Measurements from ENCODE around the gene ADAMTS6.
A peak's percentile ranks its signal among the peaks of the same experiment; 100 is the strongest.

ADAMTS6 gene

DNA sequence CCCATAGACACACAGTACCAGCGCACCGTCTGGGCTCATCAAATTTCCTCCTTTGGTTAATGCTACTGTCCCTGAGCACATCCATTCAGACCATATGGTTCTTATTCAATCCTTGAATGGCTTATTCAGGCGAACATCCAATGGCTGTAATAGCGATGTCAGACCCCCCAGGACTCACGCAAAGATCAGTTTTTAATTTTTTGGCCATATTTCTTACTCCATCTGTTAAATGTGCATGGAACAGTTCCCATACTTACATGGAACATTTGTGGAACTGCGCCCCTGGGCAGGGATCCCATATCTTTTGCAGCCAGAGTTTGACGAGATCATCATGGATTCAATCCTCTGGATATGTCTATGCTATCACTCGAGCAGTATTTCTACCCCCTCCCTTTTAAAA lies 213.2 kb downstream of the ADAMTS6 start:
- no peak for DNase-seq

DNA sequence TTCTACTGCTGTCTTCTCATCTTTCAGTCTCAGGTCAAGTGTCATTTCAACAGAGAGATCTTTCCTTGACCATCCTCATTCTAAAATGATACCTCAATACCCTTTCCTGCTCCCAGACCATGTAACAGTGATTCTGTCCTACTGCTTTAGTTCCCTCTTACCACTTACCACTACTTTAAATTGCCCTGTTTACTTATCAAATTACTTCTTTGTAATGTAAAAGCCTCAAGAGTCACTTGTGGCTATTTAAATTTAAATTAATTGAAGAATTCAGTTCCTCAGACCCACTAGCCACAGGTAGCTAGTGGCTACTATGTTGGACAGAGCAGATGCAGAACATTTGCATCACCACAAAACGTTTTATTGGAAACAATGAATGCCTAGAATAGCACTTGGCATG lies 217.3 kb downstream of the ADAMTS6 start:
- no peak for DNase-seq

DNA sequence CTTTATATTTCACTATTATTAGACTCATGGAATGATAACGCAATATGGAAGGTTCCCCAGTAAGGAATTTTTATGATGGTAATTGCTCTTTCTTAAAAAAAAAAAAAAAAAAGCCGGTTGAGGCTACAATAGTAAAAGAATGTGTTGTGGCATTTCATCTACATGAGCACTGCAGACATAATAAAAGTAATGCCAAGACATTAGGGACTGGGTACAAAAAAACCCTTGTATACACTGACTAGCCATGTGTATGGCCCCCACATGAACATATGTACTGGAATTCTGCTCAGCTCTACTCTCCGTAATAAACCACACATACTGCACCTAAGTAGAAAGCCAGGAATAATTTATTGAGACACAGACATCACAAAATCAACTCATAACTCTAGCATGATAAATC lies 218.4 kb downstream of the ADAMTS6 start:
- no peak for DNase-seq

DNA sequence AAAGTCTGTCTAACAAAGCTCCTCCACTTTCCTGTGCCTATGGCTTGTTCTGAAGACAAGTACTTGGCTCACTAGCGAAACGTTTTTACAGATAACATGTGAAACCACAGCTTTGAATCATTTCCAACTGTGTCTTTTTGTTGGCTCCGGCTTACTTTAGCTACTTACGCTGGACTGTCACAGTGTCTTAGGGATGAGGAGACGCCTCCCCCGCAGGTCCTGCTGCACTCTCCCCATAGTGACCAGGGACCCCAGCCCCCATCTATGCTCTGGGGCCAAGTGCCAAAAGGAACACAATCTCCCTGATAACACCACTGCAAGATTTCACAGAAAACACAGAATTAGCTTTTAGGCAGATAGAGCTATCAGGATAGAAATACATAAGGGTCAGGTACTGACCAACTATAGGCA lies 219.1 kb downstream of the ADAMTS6 start:
- DNase-seq: peak; percentile 24

DNA sequence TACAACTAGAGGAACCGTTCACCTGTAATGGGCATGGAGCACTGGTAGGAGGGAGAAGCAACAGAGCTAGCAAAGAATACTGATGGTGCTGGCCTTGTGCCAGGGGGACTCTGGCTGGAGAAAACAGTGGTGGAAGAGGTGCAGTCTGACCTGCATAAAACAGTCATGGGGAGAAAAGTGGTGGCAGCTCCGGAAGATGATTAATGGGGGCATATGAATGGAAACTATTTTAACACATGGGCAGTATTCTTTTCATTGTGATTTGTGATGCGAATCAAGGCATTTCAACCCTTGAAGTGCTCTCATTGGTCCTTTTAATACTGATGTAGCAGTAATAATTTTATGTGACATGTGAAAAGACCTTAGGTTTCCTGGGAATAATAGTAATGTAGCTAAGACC lies 219.6 kb downstream of the ADAMTS6 start:
- DNase-seq: no peak

DNA sequence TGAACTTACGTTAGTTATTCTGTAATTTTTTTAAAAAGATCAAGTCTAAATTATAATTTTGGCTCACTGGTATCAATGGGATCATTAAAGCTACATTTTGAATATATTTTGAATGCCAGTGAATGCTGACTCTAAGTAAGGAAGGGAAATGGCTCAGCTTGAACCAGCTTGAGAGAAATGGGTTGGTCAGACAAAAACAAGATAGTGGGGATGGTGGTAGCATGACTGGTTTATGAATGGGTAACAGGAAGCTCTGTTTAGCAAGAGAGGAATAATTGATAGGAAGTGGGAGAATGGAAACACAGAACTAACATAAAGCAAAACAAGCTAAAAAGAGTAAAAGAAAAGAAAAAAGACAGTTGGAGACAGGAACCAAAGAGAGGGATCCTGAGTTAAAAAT lies 220.2 kb downstream of the ADAMTS6 start:
- peak; percentile 12 for DNase-seq

DNA sequence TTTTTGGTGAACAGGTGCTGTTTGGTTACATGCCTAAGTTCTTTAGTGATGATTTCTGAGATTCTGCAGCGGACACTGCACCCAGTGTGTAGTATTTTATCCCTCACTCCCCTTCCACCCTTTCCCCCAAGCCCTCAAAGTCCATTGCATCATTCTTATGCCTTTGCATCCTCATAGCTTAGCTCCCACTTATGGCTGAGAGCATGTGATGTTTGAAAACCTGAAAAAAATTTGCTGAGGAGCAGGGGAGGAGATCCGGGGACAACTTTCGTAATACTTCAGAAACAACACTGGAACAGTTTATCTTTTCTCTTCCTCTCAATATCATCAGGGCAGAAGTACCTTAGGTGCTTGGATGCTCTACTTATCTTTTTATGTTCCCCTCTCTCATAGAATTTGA lies 226.4 kb downstream of the ADAMTS6 start:
- DNase-seq: no peak

DNA sequence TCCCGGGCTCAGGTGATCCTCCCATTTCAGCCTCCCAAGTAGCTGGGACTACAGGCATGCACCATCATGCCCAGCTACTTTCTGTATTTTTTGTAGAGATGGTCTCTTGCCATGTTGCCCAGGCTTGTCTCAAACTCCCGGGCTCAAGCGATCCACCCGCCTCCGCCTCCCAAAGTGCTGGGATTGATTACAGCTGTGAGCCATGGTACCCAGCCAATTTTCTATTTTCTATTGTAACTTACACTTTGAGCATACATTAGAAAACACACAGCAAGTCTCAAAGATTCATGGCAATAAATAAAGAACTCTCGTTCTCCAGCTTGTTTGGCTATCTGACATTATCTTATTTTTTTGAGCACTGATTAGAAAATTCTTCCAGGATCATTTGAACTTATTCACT lies 228.7 kb downstream of the ADAMTS6 start:
- no peak for DNase-seq

- DNase-seq: no peak
These were observed 232.8 kb downstream of the ADAMTS6 start for GRCh38 chr5:65248896-65249295.

DNA sequence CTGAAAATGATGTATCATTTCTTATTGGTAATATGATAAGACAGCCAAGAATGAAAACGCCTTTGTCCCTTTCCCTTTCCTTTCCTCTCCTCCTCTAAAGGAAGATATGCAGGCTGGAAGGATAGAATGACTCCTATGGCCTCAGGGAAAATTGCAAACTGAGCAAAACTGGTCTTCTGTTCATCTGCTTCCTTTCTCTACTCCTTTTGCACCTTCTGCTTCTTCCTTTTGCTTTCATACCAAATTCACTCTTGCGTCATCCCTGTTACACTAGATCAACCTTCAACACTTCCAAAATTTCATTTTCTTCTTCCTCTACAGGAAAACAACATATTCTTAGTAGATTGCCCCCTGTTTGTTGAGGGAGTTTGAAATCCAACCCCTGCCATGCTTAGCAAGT lies 234.1 kb downstream of the ADAMTS6 start:
- no peak for DNase-seq

GRCh38 chr5:65246741-65247140 lies 235.0 kb downstream of the ADAMTS6 start:
- DNase-seq: no peak

DNA sequence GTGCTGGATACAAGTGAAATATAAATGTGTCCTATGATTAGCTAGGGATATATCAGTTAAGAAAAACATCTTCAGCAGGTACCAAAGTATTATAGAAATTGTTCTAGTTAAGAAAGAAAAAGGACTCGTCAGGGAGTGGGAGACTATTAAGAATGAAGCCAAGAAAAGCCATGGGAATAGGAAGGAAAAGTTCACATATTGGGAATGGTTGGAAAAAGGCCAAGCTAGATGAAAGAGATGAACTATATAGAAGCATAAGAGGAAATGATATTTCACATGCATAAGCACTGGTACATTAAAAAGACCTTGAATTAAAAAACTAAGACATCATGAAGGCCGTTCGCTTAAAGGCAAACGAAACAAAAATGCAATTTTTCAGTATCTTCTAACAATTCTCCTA lies 237.7 kb downstream of the ADAMTS6 start:
- no peak for DNase-seq

GRCh38 chr5:65243161-65243560 lies 238.6 kb downstream of the ADAMTS6 start:
- no peak for DNase-seq

- no peak for DNase-seq
These were observed 251.9 kb downstream of the ADAMTS6 start for GRCh38 chr5:65229841-65230240.

GRCh38 chr5:65213921-65214525 lies 267.7 kb downstream of the ADAMTS6 start:
- DNase-seq: peak; percentile 14

DNA sequence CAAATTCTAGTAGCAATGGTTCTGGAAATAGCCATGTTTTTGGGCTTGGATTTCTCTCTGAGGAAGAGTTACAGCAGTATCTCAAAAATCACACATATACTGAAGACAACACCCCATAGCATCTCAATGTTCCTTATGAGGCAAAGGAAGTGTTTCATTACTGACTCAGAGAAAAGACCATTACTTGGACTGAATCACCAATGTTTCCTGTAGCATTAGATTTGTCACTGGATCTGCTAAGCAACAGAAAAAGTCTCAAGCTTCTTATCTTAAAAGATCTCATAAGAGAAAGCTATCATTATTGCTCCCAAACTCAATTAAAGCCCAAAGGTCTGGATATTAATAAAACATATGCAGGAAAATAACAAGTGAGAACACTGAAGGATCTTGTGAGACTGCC lies 272.4 kb downstream of the ADAMTS6 start:
- no peak for DNase-seq

DNA sequence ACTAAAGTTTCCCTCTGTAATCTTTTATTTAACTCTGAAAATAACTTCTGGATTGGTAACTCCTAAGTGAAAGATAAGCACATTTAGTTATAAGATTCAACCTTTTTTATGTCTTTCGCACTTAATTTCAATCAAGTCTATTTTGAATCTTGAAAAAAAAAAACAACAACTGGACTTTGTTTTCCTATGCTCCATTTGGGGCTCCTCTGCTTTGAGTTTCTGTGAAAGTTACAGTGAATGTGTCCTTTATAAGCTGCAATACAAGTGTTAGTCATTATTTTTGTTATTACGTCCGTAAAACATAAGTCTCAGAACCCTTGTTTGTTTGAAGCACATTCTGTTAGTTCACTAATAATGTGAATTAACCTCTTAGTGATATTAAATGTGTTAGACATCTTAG lies 276.8 kb downstream of the ADAMTS6 start:
- no peak for DNase-seq

- no peak for DNase-seq
These were observed 278.0 kb downstream of the ADAMTS6 start for GRCh38 chr5:65203746-65204145.

DNA sequence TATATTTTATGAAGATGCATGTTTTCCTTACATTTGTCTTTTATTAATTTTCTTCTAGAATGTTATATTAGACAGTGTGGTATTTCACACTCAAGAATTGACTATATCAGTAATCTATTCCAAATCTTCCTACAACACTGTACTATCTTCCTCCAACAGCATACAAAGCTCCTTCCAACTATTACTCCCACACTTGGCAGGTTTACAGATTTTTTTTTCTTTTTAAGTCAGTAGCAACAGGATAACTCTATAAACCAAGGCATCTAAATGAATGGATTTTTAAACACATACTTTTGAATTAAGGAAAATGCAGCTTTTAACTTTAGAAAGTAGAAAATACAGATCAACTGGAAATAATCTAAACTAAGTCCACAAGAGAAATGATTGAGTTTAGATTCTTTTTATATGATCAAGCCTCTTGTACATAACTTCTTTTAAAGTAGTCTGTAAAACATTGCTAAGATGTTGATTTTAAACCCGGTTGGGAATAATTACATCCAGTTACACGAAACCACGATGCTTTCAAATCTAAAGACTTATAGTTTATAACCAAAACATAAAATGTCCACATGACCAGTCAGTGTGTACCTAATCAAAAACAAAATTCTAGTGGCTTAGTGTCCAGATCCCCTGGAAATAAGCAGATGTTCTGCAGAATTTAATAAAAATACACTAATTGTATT lies 281.6 kb downstream of the ADAMTS6 start:
- DNase-seq: no peak

GRCh38 chr5:65198456-65199120 lies 283.1 kb downstream of the ADAMTS6 start:
- DNase-seq: no peak

GRCh38 chr5:65197531-65198455 lies 283.9 kb downstream of the ADAMTS6 start:
- DNase-seq: no peak

DNA sequence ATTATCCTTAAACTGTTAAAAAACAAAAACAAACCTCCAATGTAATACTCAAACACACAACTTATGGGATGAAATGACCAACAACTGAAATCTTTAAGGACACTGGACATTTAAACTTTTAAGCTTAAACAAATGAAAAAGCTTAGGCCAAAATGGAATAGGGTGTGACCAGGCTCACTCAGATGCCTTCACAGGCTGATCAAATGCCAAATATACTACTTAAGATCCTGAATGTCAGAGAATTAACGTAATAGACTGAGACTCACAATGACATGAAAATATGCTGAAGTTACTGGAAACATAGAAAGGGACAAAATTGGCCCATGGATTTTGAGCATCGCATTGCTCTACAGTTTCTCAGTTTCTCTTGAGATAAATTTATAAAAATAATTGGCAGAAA lies 286.8 kb downstream of the ADAMTS6 start:
- DNase-seq: no peak

DNA sequence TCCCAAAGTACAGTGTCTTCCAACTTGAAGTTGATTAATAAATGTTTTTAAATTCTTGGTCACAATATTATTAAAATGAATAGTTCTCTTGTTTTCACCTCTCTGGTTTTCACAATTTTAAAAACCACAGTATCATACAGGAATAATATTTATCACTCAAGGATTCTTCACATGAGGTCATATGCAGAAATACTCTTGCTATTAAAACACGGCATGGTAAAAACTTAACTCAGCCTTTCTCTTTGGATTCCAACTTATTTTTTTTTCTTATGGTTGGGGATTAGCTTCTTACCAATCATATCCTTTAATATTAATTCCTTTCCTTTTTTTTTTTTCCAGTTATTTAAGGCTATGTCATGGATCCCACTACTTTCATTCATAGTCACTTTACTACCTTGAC lies 289.4 kb downstream of the ADAMTS6 start:
- DNase-seq: no peak

Measured in MV-4-11 (cell line).